ENCODE data around the gene PPP1R8. TPM values are rescaled to one million over a fixed set of nuclear protein-coding genes. Genes with fewer than 3 reads are reported as not detected.

The PPP1R8 gene
- total and polyA plus RNA-seq, 10 of the 15 experiments (the other 5 are each of a cell fraction or from before 2014, with no cell fraction given): 10.2 to 77.0 (median 53.0) TPM

GRCh38 chr1:27782950-27783349 is 47.6 kb upstream of the PPP1R8 start:
- Histone ChIP-seq H3K4me3 (no peak overlapping the region), H3K4me1 (ENCODE audit: control insufficient read depth, insufficient read depth, low read length) (no peaks in the 10 kb centered on the region; the same call in 1 of the 2 replicates), H3K9ac (ENCODE audit: control insufficient read depth, insufficient read depth, low read length) (no peak overlapping the region), H2AFZ (ENCODE audit: control insufficient read depth, low read depth, low read length) (no peak overlapping the region), H3K4me2 (ENCODE audit: control insufficient read depth, insufficient read depth) (no peak overlapping the region), H3K79me2 (ENCODE audit: control insufficient read depth, insufficient read depth, low read length) (peaks cover 55% of the 10 kb centered on the region), H3K27ac (ENCODE audit: control insufficient read depth, insufficient read depth) (no peak overlapping the region), H3K27me3 (replicated peaks in 1 of 2; ENCODE audit: control insufficient read depth in 2 of 2, insufficient read depth in 2 of 2, low read length in 1 of 2) (no peaks in the 10 kb centered on the region), H4K20me1 (ENCODE audit: control insufficient read depth, insufficient read depth) (no peaks in the 10 kb centered on the region), H3K9me3 (replicated peaks; ENCODE audit: control insufficient read depth, insufficient read depth, low read length) (no peaks in the 10 kb centered on the region), H3K36me3 (ENCODE audit: control insufficient read depth in 2 of 2, insufficient read depth in 2 of 2, low read length in 1 of 2) (peaks cover 0 to 4% of the 10 kb centered on the region in 2 experiments; a peak in 1 of 4 replicates)
- FAIRE-seq (no peak), DNase-seq (ENCODE audit: low read depth, low spot score) (no peak), ATAC-seq (no peak)
- no TSS peak for BruUV-seq (replicated peaks)
- intact Hi-C loops (cut with micrococcal nuclease; ENCODE audit: unreplicated experiment): no loop called here
- ChIA-PET RAD21 (ENCODE audit: unreplicated experiment) (no interaction called here), POLR2A (no interaction called here), SMC1A (ENCODE audit: uncharacterized antibody, unreplicated experiment) (interaction anchor here (1.5 kb wide), 1 partner anchor 175 kb away, joined by 5 read pairs; no protein-coding TSS in a partner anchor), CTCF (interaction anchor here (2.0 kb wide), 1 partner anchor 113 kb away, joined by 7 read pairs; no protein-coding TSS in a partner anchor)
- TF ChIP-seq RFX5 (IDR thresholded peaks at IDR 0.05; ENCODE audit: low read depth, low read length): no peak
- no peak for TF ChIP-seq TCF12 (IDR thresholded peaks at IDR 0.05; ENCODE audit: low read depth, low read length)
- TF ChIP-seq ZBTB4 (CRISPR knock-in tag; IDR thresholded peaks at IDR 0.05): no peak
- no peak for TF ChIP-seq POU2F2 (IDR thresholded peaks at IDR 0.05; ENCODE audit: borderline replicate concordance, low read depth, low read length)
- TF ChIP-seq FOXM1 (IDR thresholded peaks at IDR 0.05; ENCODE audit: low read depth, low read length): no peak
- TF ChIP-seq BACH1 (IDR thresholded peaks at IDR 0.05; ENCODE audit: borderline replicate concordance): no peak
- no peak for TF ChIP-seq RCOR1 (conservative IDR thresholded peaks at IDR 0.05; ENCODE audit: low read depth, low read length)
- TF ChIP-seq KDM1A (IDR thresholded peaks at IDR 0.05; ENCODE audit: borderline replicate concordance): no peak
- no peak for TF ChIP-seq ZNF217 (IDR thresholded peaks at IDR 0.05)
- TF ChIP-seq ZNF592 (IDR thresholded peaks at IDR 0.05): no peak
- no peak for TF ChIP-seq ZNF384 (IDR thresholded peaks at IDR 0.05; ENCODE audit: borderline replicate concordance, low read depth, low read length)
- TF ChIP-seq NBN (IDR thresholded peaks at IDR 0.05): no peak
- no peak for TF ChIP-seq E2F4 (IDR thresholded peaks at IDR 0.05; ENCODE audit: low read depth, low read length)
- WGBS (ENCODE audit: insufficient coverage, insufficient replicate concordance, low lambda C conversion rate, missing lambda C conversion rate): 79% methylated on average over 3 of the region's 3 CpGs
- in situ Hi-C loops (cut with MboI): no loop called here
